HG03354 (cell line): ENCODE data around the gene EIPR1.

ENCODE experiments used
- ATAC-seq: cut with Tn5 transposase; IDR thresholded peaks from one replicate; pipeline ENCODE4 v1.9.1; 2021; ENCODE audit warnings: mild to moderate bottlenecking; ENCODE audit not compliant: unreplicated experiment, poor library complexity, severe bottlenecking

The EIPR1 gene

GRCh38 chr2:3238951-3239841 is 138.4 kb downstream of the EIPR1 start:
- ATAC-seq, result no peak

DNA sequence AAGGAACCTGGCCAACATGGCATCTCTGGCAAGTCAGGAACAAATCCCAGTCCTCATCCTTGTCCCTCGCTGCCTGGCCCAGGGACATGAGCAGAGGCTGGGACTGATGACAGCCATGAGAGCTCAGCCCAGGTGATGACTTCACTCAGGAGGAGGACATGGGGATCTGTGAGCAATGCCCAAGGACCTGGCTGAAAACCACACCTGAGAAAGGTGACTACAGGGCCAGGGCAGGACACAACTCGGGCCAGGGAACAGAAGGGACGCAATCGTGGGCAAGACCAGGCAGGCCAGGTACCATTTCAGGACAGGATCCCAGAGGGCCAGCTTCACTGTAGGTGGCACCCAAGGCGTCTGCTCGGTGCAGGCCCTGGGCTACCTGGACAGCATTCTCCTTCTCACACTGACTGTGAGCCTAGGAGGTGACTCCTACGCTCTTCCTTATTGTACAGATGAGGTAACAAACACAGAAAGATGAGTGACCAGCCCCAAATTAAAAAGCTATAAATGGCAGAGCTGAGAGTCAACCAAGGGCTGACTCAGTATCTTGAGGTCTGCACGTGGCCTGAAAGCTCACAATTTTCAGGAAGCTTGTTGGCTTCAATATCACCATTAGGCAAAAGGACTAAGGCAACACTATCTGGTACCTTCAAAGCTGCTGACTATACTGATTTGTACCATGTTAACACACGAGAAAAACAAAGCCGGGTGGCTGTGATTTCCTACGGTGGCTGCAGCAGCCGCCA is 141.1 kb downstream of the EIPR1 start:
- no peak for ATAC-seq

- ATAC-seq, result no peak
These were observed 143.7 kb downstream of the EIPR1 start for GRCh38 chr2:3233877-3234276.

DNA sequence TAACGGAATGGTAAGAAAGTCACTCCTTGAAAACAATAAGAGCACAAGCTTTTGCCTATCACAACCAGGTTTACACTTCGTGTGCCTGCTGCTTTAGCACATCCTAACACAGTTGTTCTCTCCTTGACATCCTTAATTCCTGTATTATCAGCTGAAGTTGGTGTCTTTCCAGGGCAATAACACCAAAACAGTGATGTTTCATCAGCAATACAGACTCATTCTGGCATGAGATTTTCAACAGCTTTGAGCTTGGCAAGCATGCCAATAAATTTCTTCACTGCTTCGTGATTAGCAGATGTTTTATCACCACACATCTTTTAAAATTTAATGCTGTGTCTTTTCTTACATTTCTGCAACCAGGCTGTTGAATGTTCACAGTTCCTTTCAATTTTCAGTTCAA is 148.4 kb downstream of the EIPR1 start:
- no peak for ATAC-seq

- ATAC-seq, result no peak
These were observed 152.9 kb downstream of the EIPR1 start for GRCh38 chr2:3224681-3225080.

GRCh38 chr2:3223080-3223923 is 154.3 kb downstream of the EIPR1 start:
- peak; percentile 89 for ATAC-seq

GRCh38 chr2:3222636-3223035 is 155.0 kb downstream of the EIPR1 start:
- ATAC-seq, result peak; percentile 77

DNA sequence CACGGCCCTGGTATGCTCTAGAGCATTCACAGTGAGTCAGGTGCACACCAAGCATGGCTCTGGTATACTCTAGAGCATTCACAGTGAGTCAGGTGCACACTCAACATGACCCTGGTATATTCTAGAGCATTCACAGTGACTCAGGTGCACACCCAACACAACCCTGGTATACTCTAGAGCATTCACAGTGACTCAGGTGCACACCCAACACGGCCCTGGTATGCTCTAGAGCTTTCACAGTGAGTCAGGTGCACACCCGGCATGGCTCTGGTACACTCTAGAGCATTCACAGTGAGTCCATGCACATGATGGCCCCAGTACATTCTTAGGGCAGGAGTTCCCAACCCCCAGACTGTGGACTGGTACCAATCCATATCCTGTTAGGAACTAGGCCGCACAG is 158.1 kb downstream of the EIPR1 start:
- ATAC-seq, result no peak

GRCh38 chr2:3217646-3218045 is 160.0 kb downstream of the EIPR1 start:
- ATAC-seq, result no peak

GRCh38 chr2:3216841-3217495 is 160.7 kb downstream of the EIPR1 start:
- ATAC-seq, result no peak

- no peak for ATAC-seq
These were observed 162.7 kb downstream of the EIPR1 start for GRCh38 chr2:3214806-3215404.

- ATAC-seq, result no peak
These were observed 163.6 kb downstream of the EIPR1 start for GRCh38 chr2:3214065-3214464.

DNA sequence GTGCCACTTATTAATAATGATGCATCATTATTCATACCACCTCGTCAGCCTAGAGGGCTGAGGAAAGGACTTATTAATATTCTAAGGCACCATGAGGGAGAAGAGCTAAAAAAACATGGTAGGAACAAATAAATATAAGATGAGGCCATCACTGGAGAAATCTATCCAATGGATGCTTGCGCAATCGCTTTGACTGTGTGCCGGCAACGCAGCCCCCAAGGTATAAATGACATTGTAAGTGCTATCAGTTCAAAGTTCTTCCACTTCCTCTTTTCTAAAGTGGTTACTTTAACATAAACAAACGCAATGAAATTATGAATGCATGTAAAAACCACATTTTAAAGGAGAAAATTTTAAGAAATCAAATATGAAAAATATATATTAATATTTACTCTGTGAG is 164.6 kb downstream of the EIPR1 start:
- ATAC-seq, result no peak

DNA sequence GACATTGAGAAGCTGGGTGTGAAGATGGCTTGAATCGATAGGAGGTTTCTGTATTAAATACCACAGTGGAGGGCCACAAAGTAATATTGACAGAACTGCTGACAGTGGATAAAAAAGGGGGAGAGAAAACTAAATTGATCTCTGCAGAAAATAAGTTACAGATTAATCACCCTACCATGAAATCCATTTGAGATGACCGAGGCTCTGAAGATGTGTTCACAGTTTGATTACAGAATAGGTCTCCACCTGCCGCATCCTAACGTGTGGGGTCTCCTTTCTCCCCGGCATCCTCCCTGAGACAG is 165.6 kb downstream of the EIPR1 start:
- no peak for ATAC-seq

GRCh38 chr2:3211256-3212060 is 166.2 kb downstream of the EIPR1 start:
- no peak for ATAC-seq

DNA sequence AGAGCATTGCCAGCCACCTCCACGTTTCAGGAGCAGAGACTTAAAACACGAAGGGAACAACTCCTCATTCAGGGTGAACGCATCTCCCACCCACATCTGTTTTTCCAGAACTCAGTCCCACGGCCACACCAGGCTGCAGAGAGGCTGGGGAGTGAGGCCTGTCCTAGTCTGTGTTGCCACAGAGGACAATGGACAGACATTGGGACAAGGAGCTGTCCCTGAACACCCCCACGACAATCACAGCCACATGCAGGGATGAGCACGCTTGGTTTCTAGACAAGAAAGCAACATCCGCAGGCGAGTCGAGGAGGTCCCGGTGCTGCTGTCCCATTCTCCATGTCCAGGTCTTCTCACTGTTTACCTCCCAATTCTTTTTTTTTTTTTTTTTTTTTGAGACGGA is 167.4 kb downstream of the EIPR1 start:
- ATAC-seq, result no peak

- no peak for ATAC-seq
These were observed 168.4 kb downstream of the EIPR1 start for GRCh38 chr2:3209258-3209657.

- ATAC-seq, result no peak
These were observed 169.0 kb downstream of the EIPR1 start for GRCh38 chr2:3208591-3208990.

DNA sequence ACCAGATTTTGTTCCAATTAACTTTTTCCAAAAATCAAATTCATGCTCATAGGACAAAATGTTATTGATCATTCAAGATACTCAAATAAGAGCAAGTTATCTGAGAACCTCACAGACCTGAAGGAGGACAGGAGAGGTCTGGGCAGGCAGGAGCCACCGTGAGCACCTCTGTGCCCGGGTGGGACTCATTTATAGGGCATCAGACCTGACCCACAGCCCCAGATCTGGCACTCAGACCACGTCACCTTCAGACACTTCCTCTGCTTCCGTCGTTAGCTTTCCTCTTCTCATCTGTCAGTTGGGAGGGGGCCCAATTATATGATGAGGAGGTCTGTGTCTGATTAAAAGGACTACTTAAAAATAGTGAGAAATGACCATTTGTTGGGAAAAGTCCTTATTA is 169.4 kb downstream of the EIPR1 start:
- no peak for ATAC-seq
